ENCODE measurements around the gene CDC25C. TPM values are rescaled to one million over a fixed set of nuclear protein-coding genes. Genes with fewer than 3 reads are reported as not detected.
"Not testable (repeated sequence)": the region's sequence is repeated elsewhere in the genome, so short reads cannot be mapped to it uniquely, and the experiment has no call there.

CDC25C gene
- polyA plus RNA-seq, 4 donors: 6.6 to 8.2 (median 7.6) TPM

- no peak for DNase-seq (ENCODE audit: low read depth in 4 of 4, low spot score in 2 of 4)
Observed at GRCh38 chr5:138349852-138350562, 18.4 kb upstream of the CDC25C start.

DNA sequence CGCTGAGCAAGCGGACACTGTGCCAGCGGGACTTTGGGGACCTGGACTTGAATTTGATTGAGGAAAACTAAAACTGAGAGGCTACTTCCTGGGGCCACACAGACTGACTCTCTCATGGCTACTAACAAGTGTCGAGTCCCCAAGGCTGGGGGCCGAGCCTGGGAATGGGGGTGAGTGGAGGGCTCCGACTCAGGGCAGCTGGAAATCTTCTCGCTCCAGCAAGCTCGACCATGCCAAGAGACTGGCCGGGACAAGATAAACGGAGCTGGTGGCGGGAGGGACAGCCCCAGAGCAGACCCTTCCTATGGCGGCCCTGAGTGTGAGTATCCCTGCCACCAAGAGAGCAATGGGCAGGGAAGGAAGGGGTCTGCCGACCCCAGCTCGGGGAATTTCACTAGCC lies 15.3 kb upstream of the CDC25C start:
- no peak for DNase-seq (ENCODE audit: low read depth in 4 of 4, low spot score in 2 of 4)

GRCh38 chr5:138344887-138345622 lies 13.5 kb upstream of the CDC25C start:
- DNase-seq (ENCODE audit: low read depth in 4 of 4, low spot score in 2 of 4): no peak

GRCh38 chr5:138340008-138340407 lies 8.4 kb upstream of the CDC25C start:
- no peak for DNase-seq (ENCODE audit: low read depth in 4 of 4, low spot score in 2 of 4)

DNA sequence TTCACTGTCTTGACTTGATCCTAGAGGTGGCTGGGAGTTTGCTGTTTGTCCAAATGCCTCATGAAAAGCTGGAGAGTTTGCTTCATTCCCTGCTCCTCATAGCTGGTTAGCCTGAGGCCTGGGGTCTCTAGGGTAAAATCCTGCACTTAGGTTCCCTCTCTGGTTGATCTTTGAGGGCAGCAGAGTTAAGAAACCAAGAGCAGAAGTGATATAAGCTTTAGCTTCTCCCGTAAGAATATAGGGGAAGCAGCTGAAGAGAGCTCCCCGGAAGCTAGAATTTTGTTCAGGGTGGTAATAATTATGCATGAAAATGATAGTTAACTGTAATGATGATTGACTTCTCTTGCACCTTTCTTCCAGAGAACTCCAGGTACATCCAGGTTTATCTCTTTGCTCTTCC lies 7.9 kb upstream of the CDC25C start:
- no peak for DNase-seq (ENCODE audit: low read depth in 4 of 4, low spot score in 2 of 4)

DNA sequence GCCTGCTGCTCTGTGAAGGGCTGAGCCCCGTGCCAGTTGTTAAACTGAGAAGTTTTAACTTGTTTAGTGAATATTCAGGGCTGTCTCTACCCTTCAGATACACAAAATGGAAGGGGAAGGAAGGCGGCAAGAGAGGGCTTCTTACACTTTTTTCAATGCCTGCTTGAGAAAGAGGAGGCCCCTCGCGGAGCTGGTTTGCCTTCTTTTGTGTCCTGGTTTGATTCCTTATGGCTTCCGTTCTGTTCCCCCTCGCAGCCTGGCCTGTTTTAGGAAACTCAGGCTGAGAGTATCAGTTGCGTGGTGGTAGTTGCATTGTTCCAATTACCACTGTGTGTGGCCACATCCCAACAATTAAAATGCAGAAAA lies 7.5 kb upstream of the CDC25C start:
- no peak for DNase-seq (ENCODE audit: low read depth in 4 of 4, low spot score in 2 of 4)

DNA sequence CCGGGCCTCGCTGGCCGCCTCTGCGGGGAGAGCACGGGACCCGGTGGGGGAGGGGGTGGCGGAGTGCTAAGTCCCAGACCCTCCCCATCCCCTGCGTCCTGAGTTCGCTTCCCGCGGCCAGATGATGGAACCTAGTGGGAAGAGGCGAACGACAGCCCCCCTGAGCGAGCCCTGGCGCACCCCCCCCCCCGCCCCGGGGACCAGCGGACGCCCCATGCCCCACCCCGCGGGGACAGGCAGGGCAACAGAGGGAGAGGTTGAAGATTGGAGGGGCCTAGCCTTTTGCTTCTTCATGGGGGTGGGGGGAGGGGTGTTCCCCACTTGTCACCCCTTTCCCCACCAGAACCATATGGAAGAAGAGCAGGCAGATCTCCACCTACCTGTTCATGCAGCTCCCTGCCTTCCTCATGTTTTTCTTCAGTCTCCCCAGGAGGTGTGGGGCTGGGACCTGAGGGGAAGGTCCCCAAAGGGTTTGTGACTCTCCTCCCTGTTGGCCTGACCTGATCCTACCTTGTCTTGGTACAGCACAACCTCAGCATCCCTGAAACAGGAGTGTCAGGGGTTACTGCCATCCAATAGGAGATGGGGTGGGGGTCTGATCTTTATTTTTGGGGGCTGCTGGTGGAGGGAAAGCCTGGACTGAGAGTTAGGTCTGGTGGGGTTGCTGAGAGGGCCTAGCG lies 6.9 kb upstream of the CDC25C start:
- peak in 1 of 4 donors; percentile 39 for DNase-seq (ENCODE audit: low read depth in 4 of 4, low spot score in 2 of 4)

GRCh38 chr5:138337685-138338410 lies 6.2 kb upstream of the CDC25C start, which contains the start of gene FAM53C:
TSS of gene FAM53C (plus strand) at chr5:138338266. CDS start at chr5:138341336, 3,070 bp downstream.
- DNase-seq (ENCODE audit: low read depth in 4 of 4, low spot score in 2 of 4): peak; percentile 89 to 99 (median 96)

- DNase-seq (ENCODE audit: low read depth in 4 of 4, low spot score in 2 of 4): peak in 2 of 4 donors; percentile 81
Observed at GRCh38 chr5:138336952-138337684, 5.5 kb upstream of the CDC25C start.

GRCh38 chr5:138334867-138335447 lies 3.4 kb upstream of the CDC25C start:
- no peak for DNase-seq (ENCODE audit: low read depth in 4 of 4, low spot score in 2 of 4)

DNA sequence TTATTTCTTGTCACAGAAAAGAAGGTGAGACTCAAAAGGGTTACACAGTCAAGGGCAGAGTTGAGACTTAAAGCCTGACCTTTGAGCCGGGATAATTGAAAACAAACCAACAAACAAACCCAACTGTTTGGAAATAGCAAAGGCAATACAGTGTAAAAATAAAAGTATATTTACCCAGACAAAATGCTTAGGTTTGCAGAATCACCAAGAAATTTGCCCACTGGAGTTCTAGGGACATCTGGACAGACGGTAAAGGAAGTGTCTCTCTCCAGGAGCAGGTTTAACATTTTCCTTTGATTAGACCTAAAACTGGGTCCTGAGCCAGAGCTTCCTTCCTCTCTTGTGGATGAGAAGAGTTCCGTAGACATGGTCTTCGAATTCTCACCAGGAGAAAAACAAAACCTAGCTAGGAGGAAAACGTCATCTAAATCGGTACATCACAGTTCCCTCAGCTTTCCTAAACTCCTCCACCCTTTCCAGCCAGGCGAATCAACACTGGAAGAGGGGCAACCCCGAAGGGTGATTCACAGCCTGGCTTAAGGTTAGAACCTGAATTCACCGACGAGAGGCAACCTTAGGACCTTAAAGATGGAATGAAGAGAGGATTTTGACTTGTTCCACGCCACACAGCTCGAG lies 673 bp downstream of the CDC25C start:
- peak in 1 of 4 donors; percentile 19 for DNase-seq (ENCODE audit: low read depth in 4 of 4, low spot score in 2 of 4)

- not testable (repeated sequence) for DNase-seq (ENCODE audit: low read depth in 4 of 4, low spot score in 2 of 4)
Observed at GRCh38 chr5:138318211-138318610, 13.4 kb downstream of the CDC25C start.

DNA sequence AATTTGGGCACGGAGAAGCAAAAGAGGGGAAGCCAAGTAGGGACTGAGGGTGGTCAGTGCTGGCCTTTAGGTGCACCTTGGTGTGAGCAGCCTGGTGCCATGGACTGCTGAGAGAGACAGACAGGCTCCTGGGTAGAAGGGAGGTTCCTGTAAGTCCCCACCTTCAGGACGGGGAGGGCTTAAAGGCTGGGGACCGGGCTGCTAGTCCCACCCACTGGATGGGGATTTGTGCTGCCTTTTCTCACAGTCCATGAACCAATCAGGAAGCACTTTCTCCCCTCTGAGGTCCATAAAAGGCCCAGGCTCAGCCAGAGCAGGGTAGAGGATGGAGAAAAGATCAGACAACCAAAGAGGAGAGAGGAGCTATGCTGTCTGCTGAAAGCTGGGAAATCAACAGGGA lies 15.2 kb downstream of the CDC25C start:
- DNase-seq (ENCODE audit: low read depth in 4 of 4, low spot score in 2 of 4): no peak

- no peak for DNase-seq (ENCODE audit: low read depth in 4 of 4, low spot score in 2 of 4)
Observed at GRCh38 chr5:138315751-138316278, 15.8 kb downstream of the CDC25C start.

- DNase-seq (ENCODE audit: low read depth in 4 of 4, low spot score in 2 of 4): no peak
Observed at GRCh38 chr5:138305797-138306196, 25.8 kb downstream of the CDC25C start.

DNA sequence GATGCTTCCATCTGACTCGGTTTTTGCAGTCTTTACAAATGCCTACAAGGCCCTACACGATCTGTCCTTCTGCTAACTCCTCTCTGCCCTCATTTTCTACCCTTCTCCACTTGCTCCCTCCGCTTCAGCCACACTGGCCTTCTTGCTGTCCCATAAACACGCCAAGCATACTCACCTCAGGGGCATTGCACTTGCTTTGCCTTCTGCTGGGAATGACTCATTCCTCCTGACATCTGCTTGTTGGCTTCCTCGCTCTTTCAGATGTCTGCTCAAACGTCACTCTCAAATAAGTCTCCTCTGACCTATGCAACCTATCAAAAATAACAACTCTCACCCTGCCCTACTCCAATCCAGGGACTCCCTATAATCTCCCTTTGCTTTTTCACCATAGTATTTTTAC lies 28.2 kb downstream of the CDC25C start:
- no peak for DNase-seq (ENCODE audit: low read depth in 4 of 4, low spot score in 2 of 4)

- no peak for DNase-seq (ENCODE audit: low read depth in 4 of 4, low spot score in 2 of 4)
Observed at GRCh38 chr5:138289296-138289695, 42.3 kb downstream of the CDC25C start.

GRCh38 chr5:138287246-138287645 lies 44.4 kb downstream of the CDC25C start:
- DNase-seq (ENCODE audit: low read depth in 4 of 4, low spot score in 2 of 4): no peak

All from left renal cortex interstitium (tissue), 4 donors.